GM11168 (cell line): ENCODE data around the gene UBE2R2.
"Not testable (repeated sequence)": the region's sequence is repeated elsewhere in the genome, so short reads cannot be mapped to it uniquely, and the experiment has no call there.

Experiments
- in situ Hi-C: fragments of 300-500 bp; cut with MboI; formaldehyde crosslinking; loops from one replicate; pipeline ENCODE4 v1.12.0; 2022; ENCODE audit warnings: low sequenced_read_pairs; ENCODE audit not compliant: unreplicated experiment

Gene UBE2R2

GRCh38 chr9:33923079-33923478 is 106.1 kb downstream of the UBE2R2 start:
- in situ Hi-C loops: no loop called here

- in situ Hi-C loops: no loop called here
Observed at GRCh38 chr9:33923998-33924701, 107.2 kb downstream of the UBE2R2 start.

DNA sequence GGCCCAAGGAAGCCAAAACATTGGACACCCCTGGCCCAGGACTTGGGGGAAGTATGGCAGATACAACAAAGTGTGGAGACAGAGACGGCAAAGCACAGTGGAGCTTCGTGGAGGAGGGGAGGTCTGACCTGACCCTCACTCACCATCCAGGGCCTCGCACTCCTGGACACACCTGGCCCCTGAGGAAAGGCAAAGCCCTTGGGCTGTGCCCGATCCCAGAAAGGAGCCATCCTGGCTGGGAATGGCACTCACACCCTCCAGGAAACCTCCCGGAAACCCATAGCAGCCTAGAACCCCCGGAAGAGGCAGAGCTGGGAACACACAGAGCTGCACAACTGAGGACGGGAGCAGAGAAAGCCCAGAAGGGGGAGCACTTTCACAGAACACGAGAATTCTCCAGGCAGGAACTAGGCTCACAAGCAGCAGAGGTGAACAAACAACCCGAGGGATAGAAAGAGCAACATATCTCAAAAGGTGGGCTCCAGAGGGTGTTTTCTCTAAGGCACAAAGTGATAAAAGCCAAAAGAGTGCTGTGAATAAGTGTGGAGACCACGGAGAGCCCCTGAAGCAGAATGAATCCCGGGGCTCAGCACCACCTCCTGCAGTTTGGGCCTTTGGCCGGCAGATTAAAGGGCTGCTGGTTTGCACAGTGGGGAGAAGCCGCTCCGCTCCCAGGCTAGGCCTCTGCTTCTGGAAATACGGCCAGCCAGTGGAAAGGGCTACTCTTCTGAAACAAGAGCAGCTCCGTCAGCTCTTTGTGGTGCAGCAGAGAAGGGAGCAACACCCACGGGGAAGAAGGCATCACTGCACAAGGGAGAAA is 108.2 kb downstream of the UBE2R2 start:
- in situ Hi-C loops: no loop called here

DNA sequence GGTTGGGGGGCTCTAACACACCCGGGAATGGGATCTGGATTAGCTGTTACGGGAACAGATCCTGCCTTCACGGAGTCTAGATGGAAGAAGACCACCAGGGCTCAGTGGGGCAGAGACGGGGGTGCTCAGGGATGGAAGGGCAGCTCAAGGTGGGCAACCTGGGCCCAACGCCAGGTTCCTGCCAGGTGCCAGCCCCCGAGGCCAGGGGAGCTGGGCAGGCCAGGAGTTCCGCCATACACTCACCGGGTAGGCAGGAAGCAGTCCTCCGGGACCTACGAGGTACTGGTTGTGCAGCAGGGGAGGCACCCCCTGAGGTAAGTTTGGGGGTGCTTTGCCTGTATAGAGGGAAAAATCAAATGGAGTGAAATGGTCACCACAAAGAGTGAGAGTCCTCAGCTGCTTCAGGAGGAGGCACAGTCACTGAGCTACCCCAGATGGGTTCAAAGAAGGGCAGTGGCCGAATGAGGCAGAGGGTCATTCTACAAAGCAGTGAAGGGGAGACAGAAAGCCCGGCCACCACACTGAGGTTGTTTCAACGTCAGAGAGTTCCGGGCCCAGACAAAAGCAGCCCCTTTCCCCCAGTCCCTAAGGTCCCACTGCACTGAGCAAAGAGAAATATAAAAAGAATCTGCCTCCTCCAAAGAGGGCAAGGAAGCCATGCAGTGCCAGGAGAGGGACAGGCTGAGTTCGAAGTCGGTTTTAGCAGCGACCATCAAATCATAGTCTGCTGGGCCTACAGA is 110.0 kb downstream of the UBE2R2 start:
- in situ Hi-C loops: no loop called here

DNA sequence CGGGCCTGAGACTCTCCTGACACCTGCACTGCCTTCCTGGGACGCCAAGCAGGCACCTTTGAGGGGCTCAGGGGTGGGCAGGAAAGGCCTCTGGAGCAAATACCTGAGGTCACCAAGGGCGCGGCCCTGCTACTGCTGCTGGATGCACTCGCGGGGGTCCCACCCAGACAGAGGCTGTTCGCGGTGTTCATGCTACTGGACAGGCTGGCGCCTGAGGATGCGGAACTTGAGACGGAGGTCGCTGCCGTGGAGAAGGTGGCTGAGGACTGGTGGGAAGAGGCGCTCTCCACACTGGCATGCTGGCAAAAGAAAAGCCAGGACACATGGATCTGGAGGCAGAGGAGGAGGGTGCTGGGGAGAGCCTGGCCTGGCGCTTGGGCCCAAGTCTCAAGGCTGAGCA is 110.7 kb downstream of the UBE2R2 start:
- in situ Hi-C loops: no loop called here

GRCh38 chr9:33931326-33931725 is 114.4 kb downstream of the UBE2R2 start:
- in situ Hi-C loops: no loop called here

GRCh38 chr9:33932078-33932807 is 115.3 kb downstream of the UBE2R2 start:
- in situ Hi-C loops: no loop called here

DNA sequence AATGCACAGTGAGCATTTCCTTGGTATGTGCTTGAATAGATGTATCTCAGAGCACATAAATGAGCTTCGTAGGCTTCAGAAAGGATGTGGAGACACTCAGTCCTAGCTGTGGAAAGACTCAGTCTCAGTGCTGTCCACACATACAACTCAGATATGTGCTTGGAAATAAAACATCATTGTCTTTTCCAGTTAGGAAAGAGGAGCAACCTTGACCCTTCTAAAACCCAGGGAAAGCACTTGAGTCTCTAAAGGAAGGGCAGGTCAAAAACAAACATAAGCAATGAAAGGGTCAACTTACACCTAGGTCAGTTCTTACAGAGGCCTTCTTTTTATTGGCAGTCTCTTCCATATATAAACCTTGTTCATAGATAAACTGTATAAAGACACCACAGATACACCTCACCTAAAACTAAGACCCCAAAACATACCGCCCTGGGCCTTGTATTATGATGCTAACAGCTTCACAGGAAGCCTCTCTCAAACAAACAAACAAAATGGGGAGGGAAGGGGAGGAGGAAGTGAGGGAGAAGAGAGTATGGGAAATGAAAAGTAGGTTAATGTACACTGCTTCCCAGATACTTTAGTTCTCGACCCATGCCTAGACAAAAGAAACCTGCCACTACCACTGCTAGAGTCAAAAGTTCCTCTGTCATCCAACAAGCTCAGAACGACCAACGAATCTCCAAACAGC is 117.4 kb downstream of the UBE2R2 start:
- in situ Hi-C loops: no loop called here

GRCh38 chr9:33939924-33940874 is 123.2 kb downstream of the UBE2R2 start:
- in situ Hi-C loops: no loop called here

DNA sequence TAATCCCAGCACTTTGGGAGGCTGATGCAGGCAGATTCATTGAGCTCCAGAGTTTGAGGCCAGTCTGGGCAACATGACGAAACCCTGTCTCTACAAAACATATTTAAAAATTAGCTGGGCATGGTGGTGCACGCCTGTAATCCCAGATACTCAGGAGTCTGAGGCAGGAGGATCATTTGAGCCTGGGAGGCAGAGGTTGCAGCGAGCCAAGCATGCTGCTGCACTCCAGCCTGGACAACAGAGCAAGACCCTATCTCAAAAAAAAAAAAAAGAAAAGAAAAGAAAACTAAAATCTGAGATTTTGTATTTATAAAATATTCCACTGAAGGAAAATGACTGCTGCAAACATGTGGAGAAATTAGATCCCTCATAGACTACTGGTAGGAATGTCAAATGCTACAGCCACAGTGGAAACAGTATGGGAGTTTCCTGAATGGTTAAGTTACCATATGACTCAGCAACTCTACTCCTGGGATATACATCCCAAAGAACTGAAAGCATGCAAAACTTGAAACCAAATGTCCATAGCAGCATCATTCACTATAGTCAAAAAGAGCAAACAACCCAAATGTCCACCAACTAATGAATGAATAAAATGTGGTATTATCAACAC is 125.6 kb downstream of the UBE2R2 start:
- in situ Hi-C loops: no loop called here

GRCh38 chr9:33943389-33943788 is 126.4 kb downstream of the UBE2R2 start:
- in situ Hi-C loops: no loop called here

- in situ Hi-C loops: no loop called here
Observed at GRCh38 chr9:33946779-33947535, 130.0 kb downstream of the UBE2R2 start.

DNA sequence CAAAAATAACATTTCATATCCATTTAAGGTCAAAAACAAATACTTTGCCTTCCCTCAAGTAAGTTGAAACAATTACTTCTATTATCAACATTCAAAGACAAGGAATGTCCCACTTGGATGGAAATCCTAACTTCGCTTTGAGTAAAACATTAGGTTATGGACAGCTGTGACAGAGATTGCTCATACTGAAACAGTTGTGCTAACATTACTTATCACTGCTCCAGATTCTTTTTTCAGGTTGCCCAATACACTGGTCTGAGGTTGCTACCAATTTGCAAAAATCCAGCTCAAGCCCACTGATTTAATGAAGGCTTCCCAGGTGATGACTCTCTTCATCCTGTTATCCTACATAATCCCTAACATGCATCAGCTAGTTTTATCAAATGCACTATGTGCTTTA is 133.4 kb downstream of the UBE2R2 start:
- in situ Hi-C loops: no loop called here

GRCh38 chr9:33952066-33952465 is 135.1 kb downstream of the UBE2R2 start:
- in situ Hi-C loops: no loop called here

DNA sequence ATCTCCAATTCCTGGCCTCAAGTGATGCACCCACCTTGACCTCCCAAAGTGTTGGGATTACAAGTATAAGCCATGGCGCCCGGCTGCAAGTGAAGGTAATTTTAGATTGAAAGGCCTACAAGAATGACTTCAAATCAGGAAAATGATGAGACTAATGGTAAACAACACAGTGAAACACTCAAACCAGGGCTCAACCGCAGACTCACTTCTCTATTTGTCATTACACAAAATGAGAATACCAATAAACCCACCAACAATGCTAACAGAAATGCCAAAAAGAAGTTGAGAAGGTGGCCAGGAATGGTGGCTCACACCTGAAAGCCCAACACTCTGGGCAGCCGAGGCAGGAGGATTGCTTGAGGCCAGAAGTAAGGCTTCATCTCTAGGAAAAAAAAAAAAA is 139.6 kb downstream of the UBE2R2 start:
- in situ Hi-C loops: no loop called here

- in situ Hi-C loops: no loop called here
Observed at GRCh38 chr9:33959725-33960124, 142.8 kb downstream of the UBE2R2 start.

GRCh38 chr9:33962468-33962867 is 145.5 kb downstream of the UBE2R2 start:
- in situ Hi-C loops: not testable (repeated sequence)
